ENCODE results near the gene TTLL8. TPM values are rescaled to one million over a fixed set of nuclear protein-coding genes. Genes with fewer than 3 reads are reported as not detected.

The TTLL8 gene
- polyA plus RNA-seq, 1 experiment = not detected

DNA sequence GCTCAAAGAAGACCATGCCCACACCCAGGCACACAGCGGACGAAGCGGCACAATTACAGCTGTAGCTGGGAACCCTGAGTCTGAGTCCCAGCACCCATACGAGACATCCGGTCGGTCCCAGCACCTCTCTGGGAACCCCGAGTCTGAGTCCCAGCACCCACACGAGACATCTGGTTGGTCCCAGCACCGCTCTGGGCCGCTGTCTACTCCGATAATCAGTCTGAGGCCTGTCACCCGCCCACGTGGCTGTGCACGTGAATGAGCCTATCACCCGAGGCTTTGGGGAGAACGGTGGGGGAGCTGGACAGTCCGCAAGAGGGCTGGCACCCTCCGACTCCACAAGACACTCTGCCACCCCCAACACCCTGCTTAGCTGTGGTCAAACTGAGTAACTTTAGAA is 6.2 kb downstream of the TTLL8 start:
- CTCF ChIA-PET = no interaction called here
- Histone ChIP-seq H3K27ac (ENCODE audit: low read depth, low read length) (no peak overlapping the region), H3K9me3 (ENCODE audit: control insufficient read depth, insufficient read depth, low read length) (peaks cover 18% of the 10 kb centered on the region), H3K27me3 (ENCODE audit: control insufficient read depth, insufficient read depth, low read length) (peaks cover 16% of the 10 kb centered on the region), H3K4me3 (ENCODE audit: low read depth, low read length) (no peak overlapping the region)
- DNase-seq (ENCODE audit: low read depth, low spot score) = no peak
- TF ChIP-seq CTCF (IDR thresholded peaks at IDR 0.05; ENCODE audit: low read depth, low read length) = no peak
- POLR2A ChIA-PET = no interaction called here

DNA sequence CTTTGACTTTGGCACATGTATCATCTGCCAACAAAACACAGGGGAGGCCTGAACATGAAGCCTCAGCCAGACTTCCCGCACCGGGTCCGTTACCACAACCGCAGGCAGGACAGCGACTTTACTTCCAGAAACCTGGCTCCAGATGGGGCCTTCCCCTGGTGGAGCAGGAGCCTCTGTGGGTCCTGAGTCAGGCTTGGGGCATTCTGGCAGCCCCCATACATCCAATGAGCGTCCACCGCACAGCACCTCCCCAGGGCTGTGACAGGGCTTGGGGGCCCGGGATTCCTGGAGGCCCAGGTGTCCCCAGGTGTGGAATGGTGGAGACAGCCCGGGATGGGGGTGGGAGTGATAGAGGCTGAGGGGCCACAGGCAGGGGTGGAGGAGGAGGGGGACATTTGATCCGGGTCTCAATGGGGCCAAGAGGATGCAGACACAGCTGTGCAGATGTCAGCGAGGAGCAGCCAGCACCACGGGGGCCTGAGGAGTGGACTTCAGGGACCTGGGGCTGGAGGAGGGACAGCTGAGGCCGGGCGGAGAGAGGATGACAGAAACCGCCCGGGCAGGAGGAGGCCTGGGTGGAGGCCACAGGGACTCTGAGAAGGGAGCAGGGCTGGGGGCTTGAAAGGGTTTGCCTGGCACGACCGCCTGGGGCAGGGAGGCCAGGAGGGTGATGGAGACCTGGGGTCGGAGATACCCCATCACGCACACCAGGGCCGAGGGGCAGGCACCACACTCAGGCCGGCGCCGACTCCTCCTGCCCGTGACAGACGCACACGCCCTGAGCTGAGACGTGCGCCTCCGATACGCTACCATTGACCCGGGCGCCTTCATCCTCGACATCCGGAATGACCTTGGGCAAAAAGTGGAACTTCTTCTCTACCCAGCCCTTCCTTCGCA is 8.6 kb downstream of the TTLL8 start:
- CTCF ChIA-PET = interaction anchor here (0.6 kb wide), 1 partner anchor 10 kb away, joined by 3 read pairs; no protein-coding TSS in a partner anchor
- TF ChIP-seq CTCF (IDR thresholded peaks at IDR 0.05; ENCODE audit: low read depth, low read length) = no peak
- peaks cover 16% of the 10 kb centered on the region for H3K27me3 ChIP-seq (ENCODE audit: control insufficient read depth, insufficient read depth, low read length)

DNA sequence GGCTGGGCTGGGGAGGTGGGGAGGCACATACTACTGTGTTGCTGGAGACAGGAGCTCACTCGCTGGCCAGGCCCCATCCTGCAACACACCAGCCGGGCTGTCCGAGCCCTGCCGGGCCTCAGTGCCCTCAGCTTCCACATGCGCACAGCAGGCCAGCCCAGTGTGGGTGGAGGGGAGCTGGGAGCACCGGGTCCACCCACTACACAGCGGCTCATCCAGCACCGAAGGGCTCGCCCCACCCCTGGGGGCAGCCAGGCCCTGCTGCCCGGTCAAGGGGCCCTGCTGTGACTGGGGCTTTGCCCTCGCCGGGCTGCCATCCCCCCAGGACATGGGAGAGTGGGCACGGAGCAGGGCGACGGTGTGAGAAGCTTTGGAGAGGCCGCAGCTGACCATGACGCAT is 9.3 kb downstream of the TTLL8 start:
- CTCF ChIA-PET = interaction anchor here (0.6 kb wide), 1 partner anchor 10 kb away, joined by 3 read pairs; no protein-coding TSS in a partner anchor
- no peak overlapping the region for H3K27ac ChIP-seq (ENCODE audit: low read depth, low read length)
- peaks cover 11% of the 10 kb centered on the region for H3K9me3 ChIP-seq (ENCODE audit: control insufficient read depth, insufficient read depth, low read length)
- no peak overlapping the region for H3K4me3 ChIP-seq (ENCODE audit: low read depth, low read length)
- POLR2A ChIA-PET = no interaction called here
- DNase-seq (ENCODE audit: low read depth, low spot score) = no peak
- peaks cover 13% of the 10 kb centered on the region for H3K27me3 ChIP-seq (ENCODE audit: control insufficient read depth, insufficient read depth, low read length)
- no peak for TF ChIP-seq CTCF (IDR thresholded peaks at IDR 0.05; ENCODE audit: low read depth, low read length)

More for the DNA sequence above, 8.6 kb downstream of the TTLL8 start:
- Histone ChIP-seq H3K9me3 (ENCODE audit: control insufficient read depth, insufficient read depth, low read length) (peaks cover 15% of the 10 kb centered on the region), H3K4me3 (ENCODE audit: low read depth, low read length) (no peak overlapping the region), H3K27ac (ENCODE audit: low read depth, low read length) (no peak overlapping the region)
- POLR2A ChIA-PET = no interaction called here
- DNase-seq (ENCODE audit: low read depth, low spot score) = no peak

- Histone ChIP-seq H3K27ac (ENCODE audit: low read depth, low read length) (no peak overlapping the region), H3K27me3 (ENCODE audit: control insufficient read depth, insufficient read depth, low read length) (peaks cover 11% of the 10 kb centered on the region), H3K9me3 (ENCODE audit: control insufficient read depth, insufficient read depth, low read length) (peaks cover 7% of the 10 kb centered on the region; the same call in 1 of the 2 replicates), H3K4me3 (ENCODE audit: low read depth, low read length) (no peak overlapping the region)
- POLR2A ChIA-PET = no interaction called here
- CTCF ChIA-PET = no interaction called here
- DNase-seq (ENCODE audit: low read depth, low spot score) = no peak
- TF ChIP-seq CTCF (IDR thresholded peaks at IDR 0.05; ENCODE audit: low read depth, low read length) = no peak
Observed at GRCh38 chr22:50048061-50048765, 9.9 kb downstream of the TTLL8 start.

GRCh38 chr22:50047346-50047745 is 10.8 kb downstream of the TTLL8 start:
- no peak overlapping the region for H3K27ac ChIP-seq (ENCODE audit: low read depth, low read length)
- no peak overlapping the region for H3K4me3 ChIP-seq (ENCODE audit: low read depth, low read length)
- TF ChIP-seq CTCF (IDR thresholded peaks at IDR 0.05; ENCODE audit: low read depth, low read length) = no peak
- H3K27me3 ChIP-seq (ENCODE audit: control insufficient read depth, insufficient read depth, low read length) = peaks cover 13% of the 10 kb centered on the region
- H3K9me3 ChIP-seq (ENCODE audit: control insufficient read depth, insufficient read depth, low read length) = peaks cover 5% of the 10 kb centered on the region; the same call in 1 of the 2 replicates
- ChIA-PET CTCF (no interaction called here), POLR2A (no interaction called here)
- DNase-seq (ENCODE audit: low read depth, low spot score) = no peak
